ENCODE measurements around the gene ADIRF.
"Not testable (repeated sequence)": the region's sequence is repeated elsewhere in the genome, so short reads cannot be mapped to it uniquely, and the experiment has no call there.

ADIRF gene

DNA sequence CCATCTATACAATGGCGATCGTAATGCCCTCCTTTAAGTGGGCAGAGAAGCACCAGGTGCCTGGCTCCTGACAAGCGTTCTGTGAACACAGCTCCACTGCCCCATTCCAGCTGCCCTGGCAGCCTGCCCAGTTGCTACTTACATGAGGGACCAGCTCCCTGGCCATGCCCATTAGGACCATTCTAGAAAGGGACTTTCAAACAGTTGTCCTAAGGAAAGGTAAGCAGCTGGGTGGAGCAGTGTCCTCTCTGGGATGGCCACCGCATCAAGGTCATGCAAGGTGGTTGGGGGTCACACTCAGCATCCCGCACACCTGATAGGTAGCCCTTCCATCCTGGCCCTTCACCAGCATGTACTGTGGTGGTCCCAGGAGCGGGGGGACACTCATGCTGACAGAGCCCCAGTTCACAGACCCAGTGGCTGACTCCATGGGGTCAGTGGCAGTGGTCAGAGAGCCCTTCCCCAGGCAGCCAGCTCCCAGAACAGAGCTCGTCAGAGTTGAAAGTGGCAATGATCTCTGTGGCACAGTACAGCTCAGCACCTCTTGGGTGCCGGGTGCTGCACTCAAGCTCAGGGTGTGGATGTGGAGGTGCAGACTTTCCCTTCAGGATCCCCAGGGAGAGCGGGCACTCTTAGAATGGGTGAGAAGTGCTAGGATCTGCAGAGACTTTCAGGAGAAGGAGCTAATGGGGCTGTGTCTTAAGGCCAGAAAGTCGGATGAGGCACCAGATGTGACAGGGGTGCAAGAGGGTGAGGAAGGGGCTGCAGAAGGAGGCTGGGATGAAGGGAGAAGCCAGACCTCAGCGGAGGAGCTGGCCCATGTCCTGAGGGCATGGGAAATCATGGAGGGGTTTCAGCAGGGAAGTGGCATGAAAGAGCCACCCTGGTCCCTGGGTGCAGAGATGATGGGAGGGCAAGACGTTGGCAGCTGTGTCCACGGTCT lies 21.8 kb upstream of the ADIRF start:
- DNase-seq, result no peak

DNA sequence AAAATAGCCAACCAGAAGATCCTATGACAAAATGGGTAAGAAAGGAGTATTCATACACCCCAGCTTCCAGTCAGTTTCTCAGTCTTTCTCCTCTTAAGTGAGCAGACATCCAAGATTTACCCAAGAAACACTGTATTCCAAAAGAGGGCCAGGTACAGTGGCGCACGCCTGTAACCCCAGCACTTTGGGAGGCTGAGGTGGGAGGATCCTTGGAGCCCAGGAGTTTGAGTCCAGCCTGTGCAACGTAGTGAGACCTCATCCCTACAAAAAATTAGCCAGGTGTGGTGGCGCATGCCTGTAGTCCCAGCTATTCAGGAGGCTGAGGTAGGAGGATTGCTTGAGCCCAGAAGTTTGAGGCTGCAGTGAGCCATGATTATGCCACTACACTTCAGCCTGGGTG lies 20.5 kb upstream of the ADIRF start:
- DNase-seq, result not testable (repeated sequence)

DNA sequence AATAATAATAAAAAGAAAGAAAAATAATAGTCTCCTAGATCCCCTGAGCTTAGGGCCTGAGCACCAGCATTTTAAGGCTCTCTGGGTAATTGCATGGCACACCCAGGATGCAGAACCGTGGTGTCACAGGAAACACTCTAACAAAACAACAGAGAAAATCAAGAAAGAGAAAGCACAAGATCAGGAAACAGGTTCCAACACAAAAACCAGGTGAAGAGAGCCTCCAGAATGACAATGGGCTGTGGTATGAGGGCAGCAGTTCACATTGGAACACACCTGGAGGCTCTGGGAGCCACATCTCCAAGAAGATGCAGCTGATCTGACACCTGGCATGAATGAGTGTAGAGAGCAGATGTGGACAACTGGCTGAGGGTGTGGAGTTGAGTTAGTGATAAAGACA lies 17.9 kb upstream of the ADIRF start:
- no peak for DNase-seq

DNA sequence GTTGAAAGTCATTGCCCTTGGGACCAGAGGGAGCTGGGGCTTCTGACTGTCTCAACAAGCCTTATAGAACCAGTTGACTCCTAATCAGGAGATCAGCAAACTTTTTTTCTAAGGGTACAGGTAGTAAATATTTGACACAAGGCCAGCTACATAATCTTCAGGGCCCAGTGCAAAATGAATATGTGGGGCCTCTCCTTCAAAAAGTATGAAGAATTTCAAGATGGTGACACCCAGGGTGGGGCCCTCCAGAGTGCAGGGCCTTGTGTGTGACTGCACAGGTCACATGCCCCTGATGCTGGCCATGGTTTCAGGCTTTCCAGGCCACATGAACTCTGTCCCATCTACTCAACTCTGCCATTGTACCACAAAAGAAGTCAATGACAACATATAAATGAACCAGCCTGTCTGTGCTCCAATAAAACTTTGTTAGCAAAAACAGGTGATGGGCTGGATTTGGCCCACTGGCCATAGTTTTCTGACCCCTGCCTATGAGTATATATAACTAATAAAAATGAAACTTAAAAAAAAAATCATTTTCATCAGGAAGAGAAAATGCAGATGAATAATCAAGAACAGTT lies 17.0 kb upstream of the ADIRF start:
- no peak for DNase-seq

DNA sequence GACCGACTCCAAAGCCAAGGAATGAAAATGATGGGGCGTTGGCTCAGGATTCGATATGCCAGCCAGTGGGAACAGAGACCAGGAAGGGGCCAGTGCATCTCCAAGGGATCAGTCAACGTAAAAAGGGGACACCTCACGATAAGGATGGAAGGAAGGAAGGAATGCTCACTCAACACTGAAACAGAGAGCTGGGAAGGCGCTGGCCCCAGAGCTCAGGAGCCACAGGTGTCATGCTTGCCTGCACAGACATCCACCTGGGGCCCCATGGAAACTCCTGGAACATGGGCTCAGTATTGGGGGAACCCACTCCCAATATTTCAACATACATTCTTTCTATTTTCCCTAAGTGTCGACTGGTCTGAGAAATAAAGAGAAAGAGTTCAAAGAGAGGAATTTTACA lies 16.2 kb upstream of the ADIRF start:
- DNase-seq, result no peak

DNA sequence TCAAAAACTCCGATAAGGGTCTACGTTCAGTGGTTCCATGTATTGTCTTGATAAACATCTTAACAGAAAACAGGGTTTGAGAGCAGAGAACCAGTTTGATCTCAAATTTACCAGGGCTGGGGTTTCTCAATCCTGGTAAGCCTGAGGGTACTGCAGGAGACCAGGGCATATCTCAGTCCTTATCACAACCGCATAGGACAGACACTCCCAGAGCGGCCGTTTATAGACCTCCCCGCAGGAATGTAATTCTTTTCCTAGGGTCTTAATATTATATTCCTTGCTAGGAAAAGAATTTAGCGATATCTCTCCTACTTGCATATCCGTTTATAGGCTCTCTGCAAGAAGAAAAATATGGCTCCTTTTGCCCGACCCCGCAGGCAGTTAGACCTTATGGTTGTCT lies 15.6 kb upstream of the ADIRF start:
- not testable (repeated sequence) for DNase-seq

DNA sequence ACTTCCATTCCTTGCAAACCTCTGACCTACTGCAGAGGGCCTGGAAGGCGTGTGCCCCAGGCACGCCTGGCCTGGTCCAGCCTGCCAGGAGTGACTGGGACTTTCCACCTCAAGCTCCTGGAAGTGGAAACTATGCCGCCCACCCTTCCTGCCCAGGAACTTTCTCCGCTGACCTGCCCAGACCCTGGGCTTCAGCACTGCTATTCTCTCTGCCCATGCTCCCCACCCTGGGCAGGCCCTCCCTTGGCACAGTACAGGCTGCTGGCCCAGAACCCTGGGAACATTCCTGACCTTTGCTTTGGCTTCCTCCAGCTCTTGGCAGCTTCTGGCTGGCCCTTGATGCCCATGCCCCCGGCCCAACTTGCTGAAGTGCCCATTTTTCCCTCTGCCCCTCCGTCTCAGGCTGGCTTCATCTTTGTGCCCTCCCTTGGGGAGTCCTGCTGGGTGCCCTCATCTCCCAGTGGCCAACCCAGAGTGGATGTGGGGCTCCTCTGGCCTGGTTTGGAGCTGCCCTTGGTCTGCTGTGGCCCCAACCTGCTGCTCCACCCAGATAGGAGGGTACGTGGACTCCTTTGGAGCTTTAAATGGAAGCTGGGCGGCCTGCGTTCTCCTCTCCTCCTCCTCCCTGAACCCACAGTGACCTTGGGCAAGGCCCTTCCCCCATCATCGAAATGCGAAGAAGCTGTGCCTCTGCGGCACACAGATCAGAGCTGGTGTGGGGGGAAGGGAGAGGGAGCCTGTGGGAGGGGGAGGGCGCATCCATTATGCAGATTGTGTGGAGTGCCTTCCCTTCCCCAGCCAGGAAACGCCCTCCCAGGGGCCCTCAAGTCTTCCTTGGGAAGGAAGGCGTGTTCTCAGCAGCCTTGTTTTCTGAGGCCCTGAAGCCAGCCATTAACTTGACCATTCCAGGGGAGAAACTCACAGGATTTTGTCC lies 14.3 kb upstream of the ADIRF start:
- DNase-seq, result peak in 5 of 14 donors; percentile 18 to 71 (median 49)

DNA sequence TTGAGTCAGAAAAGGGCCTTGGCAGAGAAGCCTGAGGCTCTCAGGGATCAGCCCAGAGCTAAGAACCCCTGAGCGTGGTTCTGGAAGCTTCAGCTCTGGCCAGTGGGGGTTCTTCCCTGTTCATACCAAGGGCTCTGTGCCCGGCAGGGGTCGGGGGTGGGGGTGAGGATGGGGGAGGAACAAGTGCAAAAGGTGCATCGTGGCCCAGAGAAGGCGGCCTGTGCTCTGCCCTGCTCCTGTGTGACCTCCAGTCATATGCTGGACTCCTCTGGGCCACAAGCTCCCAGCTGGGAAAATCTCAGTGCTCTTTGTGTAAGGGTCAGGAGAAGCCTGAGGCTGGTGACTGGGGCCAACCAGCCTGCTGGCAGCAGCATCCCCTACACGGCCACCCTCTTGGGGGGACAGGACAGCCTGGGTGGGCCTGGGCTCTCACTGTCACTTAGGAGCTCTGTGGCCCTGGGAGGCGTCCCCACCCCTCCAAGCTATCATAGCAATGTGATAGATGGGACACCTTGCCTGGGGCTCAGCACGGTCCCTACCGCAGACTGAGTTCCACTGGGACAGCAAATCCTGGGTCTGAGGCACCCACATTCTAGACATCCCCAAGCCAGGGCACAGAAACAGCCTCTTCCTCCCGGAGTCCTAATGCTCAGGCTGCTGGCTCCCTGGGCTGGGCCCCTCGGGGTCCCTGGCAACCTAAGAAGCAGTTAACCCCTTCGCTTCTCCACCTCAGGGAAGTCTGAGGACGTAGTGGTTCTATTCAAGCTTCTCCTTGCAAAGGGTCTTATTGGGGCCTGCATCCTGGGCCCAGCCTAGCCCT lies 13.4 kb upstream of the ADIRF start:
- no peak for DNase-seq

DNA sequence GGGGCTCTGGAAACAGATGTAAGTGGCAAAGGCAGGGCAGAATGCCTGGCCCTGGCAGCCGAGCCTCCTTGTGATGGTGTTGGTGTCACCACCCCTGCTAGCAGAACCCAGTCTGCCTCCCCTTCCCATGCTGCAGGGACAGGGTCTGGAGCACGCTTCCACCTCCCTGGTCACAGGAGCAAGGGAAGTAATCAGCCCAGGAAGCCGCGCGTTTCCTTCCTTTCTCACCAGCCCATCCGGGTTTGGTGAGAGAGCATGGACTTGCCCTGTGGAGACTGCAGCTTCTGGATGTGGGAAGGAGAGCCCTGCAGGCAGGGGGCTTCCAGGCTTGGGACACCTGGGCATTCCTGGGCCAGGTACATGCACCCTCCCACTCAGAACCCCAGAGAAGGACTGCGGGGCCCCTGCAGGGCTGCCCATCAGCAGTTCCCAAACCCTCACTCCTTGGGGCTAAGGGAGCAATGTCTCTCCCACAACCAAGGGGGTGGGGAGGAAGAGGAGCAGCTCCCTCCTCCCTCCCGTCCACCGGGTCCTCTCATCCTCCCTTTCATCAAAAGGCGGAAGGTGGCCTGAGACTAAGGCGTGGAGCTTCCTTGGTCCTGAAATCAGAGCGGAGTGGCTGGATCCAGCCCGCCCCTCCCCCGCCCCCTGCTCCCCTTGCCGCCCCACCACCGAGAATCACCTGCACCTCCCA lies 12.6 kb upstream of the ADIRF start:
- DNase-seq, result no peak

DNA sequence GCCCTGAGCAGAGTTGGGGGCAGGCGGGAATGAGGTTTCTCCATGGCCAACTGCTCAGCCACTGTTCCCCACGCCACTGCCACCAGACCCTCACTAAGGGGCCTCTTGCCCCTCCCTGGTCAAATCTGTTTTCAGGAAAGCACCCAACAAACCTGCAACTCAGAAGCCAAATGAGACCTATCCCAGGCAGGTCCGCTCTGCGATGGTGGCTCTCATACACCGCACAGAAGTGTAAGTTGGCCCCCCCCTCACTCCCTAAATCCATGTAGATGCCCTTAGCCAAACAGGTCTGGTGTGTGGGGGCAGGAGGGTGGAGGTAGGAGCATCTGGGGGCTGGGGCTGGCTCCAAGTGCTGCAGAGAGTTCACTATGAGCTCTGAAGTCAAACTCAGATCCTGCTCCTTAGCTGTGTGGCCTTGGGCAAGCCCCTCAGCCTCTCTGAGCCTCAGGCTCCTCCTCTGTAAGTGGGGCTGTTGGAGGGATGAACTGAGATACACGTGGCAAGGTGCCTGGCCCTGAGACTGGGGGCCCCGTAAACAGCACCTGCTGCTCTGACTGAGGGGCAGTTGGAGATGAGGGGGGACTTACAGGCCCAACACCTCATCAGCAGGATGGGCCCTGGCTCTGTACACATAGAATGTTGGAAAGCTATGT lies 12.0 kb upstream of the ADIRF start:
- no peak for DNase-seq

DNA sequence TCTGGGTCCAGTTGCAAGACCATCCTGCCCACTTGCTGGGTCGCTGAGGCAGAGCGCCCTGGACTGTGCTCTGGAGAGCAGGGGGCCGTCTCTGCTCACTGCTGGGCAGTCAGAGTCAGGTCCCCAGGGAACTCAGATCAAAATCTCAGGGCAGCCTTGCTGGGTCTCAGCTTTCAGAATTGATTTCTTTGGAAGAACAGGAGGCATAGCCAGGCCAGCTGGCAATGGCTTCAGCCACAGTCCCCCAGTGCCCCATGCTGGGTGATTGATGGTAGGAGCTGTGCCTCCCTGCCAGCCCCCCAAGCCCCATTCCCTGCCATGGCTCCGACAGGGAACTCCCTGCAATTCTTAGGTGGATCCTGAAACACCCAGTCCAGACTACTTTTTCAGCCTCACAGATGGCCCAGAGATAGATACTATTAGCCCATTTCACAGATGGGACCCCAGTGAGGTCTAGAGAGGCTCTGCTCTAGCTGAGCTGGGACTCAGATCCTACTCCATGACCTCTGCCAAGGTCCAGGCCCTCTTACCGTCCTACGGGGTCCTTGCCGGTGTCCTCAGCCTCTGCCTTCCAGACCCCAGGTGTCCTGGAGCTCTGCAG lies 11.3 kb upstream of the ADIRF start:
- no peak for DNase-seq

DNA sequence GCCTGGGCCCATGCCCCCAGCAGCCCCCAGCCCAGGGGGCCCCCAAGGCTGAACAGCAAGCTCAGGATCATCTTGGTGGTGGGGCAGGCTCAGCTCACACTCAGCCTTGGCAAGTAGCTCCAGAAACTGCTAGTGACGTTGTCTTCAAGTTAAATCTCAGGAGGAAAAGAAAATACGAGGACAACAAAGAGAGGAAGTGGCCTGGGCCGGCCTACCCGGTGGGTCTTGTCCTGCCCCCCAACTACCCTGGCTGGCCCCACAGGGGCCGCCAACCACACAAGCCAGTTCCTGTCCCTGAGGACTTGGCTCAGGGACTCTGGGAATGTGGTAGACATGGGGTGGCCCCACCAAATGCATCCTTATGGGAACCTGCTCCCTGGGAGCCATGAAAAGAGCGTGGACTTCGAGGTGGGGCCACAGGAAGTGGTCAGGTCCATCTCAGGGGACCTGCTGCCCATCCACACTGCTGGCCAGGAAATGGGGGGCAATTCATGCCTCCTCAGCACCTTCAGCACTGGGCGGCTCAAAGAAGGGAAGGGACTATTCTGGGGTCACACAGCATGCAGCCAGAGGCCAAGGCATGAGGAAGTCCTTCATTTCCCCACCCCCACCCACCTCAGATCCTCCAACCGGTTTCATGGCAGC lies 10.7 kb upstream of the ADIRF start, which contains the start of gene MMRN2:
Gene MMRN2 (minus strand): TSS at position 145 of the 645 bp plus-strand sequence. CDS start 74 bp downstream, at position 71.
- no peak for DNase-seq

DNA sequence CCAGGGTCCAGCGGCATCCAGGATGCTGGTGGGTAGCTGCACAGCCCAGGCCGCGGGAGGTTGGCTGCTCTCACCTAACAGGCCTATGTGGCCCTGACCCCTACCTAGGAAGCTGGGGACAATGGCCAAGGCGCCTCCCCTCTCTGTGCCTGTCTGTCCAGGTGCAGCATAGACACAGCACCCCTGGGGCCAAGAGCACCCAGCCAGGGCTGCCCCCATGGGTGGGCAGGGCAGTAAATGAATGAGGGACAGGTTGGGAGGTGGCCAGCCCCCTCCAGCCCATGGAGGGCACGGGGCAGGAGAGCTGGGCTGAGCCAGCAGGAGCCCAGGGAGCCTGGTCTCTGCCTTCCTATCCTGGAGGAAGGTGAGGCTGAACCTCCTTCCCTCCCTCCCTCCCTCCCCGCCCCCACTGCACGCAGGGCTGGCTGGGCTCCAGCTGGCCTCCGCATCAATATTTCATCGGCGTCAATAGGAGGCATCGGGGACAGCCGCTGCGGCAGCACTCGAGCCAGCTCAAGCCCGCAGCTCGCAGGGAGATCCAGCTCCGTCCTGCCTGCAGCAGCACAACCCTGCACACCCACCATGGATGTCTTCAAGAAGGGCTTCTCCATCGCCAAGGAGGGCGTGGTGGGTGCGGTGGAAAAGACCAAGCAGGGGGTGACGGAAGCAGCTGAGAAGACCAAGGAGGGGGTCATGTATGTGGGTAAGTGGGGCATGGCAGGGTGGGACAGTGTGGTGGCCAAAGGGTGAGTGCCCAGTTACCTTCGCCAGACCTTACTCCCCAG lies 10.0 kb upstream of the ADIRF start, which contains the start of gene SNCG:
Gene SNCG (plus strand): TSS at position 484 of the 785 bp plus-strand sequence. CDS start 99 bp downstream, at position 583.
- DNase-seq, result no peak

DNA sequence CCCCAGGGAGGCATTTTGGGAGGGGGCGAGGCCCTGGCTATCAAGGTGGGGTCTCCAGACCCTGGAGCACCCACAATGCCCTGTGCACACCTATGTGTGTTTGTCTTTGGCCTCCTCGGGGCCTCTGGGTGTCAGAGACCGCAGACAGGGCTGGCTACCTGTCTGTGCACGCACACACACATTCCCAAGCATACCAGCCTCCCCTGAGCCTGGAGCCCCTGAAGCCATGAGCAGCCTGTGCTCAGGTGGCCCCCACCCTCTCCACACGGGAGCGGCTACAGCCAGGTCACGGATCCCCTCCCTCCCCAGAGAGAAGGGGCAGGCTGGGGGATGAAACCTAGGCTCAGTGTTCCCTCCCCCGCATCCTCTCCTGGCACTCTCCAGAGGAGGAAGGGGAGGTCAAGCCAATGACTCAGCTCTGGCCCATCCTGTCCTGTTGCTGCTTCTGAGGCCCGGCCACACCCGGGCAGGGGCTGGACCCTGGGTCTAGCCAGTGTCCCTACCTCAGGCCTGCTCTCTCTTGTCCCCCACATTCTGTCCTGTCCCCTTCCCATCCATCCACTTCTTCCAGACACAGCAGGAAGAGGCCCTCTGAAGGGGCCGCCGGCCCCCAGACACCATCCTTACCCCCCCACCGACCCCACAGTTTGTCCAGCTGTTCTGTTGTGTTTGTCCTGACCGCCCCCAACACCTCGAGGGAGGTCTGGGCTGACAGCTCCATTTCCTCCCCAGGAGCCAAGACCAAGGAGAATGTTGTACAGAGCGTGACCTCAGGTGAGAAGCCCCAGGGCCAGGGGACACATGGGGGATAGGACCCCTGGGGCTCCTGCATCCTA lies 9.2 kb upstream of the ADIRF start:
- DNase-seq, result peak in 1 of 14 donors; percentile 28

DNA sequence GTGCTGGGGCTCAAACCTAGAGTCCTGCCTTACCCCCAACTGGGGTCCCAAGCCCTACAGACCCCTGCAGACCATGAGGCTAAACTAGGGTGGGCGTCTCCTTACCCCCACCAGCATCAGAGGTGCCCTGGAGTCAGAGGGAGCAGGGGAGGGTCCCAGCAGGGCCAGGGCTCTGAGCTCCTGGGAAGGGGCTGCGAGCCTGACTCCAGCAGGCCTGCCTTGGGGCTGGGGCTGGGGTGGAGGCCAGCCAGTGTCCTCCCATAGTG lies 8.6 kb upstream of the ADIRF start:
- DNase-seq, result no peak

DNA sequence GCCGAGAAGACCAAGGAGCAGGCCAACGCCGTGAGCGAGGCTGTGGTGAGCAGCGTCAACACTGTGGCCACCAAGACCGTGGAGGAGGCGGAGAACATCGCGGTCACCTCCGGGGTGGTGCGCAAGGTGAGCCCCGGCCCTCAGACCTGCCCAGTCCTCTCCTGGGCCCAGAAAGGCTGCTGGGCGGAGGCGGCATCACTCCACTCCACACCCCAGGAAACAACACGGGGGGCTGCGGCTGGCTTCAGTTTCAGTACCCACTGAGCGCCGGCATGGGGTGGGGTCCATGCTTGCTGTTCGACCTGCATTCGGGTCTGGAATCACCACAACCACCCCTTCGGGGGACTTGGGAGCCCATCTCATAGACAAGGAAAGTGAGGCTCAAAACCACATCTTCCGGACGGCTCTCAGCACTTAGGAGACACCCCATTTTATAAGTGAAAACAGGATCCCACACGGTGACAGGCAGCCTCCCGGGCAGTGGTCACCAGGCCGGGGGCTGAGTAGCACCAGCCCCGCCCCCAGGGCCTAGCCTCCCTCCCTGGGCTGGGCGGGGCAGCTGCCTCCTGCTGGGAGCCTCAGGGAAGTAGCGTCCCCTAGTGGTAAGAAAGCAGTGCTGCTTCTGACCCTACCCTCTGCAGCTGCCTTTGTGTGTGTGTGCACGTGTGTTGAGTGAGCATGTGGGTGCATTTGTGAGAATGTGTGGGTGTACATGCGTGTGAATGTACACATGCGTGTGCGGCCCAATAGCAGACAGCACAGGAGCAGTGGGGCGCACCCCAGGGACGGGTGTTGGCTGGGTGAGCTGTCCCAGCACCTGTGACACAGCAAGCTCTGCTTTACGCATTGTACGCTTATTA lies 8.0 kb upstream of the ADIRF start:
- DNase-seq, result no peak

DNA sequence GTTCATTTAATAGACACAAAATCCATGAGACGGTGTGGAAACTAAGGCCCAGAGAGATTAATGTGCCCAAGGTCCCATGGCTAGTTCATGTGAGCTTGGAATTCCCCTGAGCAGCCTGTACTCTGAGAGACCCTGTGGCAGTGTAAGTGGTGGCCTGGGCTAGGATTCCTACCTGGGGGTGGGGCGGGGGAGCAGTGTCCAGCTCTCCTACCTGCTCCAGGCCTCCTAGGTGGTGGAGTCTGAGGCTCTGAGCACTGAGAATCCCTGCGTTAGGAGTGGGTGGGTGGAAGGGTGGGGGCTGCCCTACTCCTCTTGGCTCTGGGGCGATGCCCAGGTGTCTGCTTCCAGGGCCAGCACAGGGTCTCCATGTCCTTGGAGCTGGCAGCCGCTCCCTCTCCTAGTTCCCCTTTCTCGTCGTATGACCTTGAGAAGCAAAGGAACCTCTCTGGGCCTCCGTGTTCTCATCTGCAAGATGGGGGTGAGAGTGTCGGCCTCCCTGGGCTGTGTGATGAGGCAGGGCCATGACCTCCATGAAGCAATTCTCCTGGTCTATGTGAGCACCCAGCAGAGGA lies 7.3 kb upstream of the ADIRF start:
- no peak for DNase-seq
